Erythroblast (primary cell): Measurements from ENCODE around the gene PPARD.

ENCODE experiments used
- GATA1 ChIP-seq: IDR thresholded peaks from 2 replicates; pipeline ENCODE4 v1.6.1; 2011; ENCODE audit warnings: low read depth, mild to moderate bottlenecking, control low read depth, low read length, moderate library complexity
- POLR2A ChIP-seq: IDR thresholded peaks from 2 replicates; pipeline ENCODE4 v1.6.1; 2011; ENCODE audit warnings: mild to moderate bottlenecking, low read length

DNA sequence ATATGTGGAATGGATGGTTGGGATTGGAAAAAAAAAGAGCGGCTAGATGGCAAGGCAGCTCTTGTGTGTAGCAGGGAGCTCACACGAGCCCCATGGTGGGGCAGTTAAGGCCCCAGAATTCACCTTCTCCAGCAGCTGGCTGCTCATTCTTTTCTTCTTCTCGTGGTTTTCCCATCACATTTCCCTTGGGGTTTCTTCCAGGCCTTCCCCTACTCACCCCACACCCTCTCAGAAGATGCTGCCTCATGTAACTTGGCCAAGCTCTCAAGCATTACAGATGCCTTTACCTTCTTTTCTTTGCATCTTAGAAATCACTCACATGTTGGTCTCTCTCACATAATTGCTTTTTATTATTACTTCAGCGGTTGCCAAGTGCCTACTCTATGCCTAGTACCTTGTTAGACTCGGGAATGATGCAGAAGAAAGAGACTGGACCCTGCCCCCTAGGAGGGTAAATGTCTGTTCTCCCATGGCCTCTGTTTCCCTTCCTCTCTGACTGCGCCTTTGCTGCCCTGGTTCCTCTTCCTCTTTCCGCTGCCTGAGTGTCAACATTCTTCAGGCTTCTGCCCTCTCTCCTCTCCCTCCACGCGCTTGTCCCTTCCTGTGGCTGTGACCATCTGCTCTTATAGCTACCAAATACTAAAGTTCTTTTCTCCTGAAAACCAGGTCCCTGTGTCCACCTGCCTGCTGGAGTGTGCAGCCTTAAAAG, 28.6 kb downstream of the PPARD start:
- TF ChIP-seq POLR2A (no peak), GATA1 (no peak)
